NB4 (cell line): ENCODE measurements around the gene L3MBTL3.

ENCODE experiments used
- TF ChIP-seq, protein P1 (sequence below): IDR thresholded peaks from 2 replicates; pipeline ENCODE4 v1.6.1; 2011; ENCODE audit warnings: low read depth, low read length
- TF ChIP-seq, protein P2 (sequence below): IDR thresholded peaks from one replicate; pipeline ENCODE4 v1.5.1; 2012; ENCODE audit warnings: low read depth, low read length

- TF ChIP-seq, protein P1, sequence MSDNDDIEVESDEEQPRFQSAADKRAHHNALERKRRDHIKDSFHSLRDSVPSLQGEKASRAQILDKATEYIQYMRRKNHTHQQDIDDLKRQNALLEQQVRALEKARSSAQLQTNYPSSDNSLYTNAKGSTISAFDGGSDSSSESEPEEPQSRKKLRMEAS = no peak
- TF ChIP-seq, protein P2, sequence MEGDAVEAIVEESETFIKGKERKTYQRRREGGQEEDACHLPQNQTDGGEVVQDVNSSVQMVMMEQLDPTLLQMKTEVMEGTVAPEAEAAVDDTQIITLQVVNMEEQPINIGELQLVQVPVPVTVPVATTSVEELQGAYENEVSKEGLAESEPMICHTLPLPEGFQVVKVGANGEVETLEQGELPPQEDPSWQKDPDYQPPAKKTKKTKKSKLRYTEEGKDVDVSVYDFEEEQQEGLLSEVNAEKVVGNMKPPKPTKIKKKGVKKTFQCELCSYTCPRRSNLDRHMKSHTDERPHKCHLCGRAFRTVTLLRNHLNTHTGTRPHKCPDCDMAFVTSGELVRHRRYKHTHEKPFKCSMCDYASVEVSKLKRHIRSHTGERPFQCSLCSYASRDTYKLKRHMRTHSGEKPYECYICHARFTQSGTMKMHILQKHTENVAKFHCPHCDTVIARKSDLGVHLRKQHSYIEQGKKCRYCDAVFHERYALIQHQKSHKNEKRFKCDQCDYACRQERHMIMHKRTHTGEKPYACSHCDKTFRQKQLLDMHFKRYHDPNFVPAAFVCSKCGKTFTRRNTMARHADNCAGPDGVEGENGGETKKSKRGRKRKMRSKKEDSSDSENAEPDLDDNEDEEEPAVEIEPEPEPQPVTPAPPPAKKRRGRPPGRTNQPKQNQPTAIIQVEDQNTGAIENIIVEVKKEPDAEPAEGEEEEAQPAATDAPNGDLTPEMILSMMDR = no peak
Measured at GRCh38 chr6:130122243-130122642, 103.9 kb downstream of the L3MBTL3 start.
